ENCODE data around the gene MTARC2.

Gene MTARC2

GRCh38 chr1:220804202-220804586 is 56.1 kb downstream of the MTARC2 start:
- no peak for DNase-seq

GRCh38 chr1:220806408-220806807 is 58.3 kb downstream of the MTARC2 start:
- no peak for DNase-seq

GRCh38 chr1:220807726-220808125 is 59.6 kb downstream of the MTARC2 start:
- DNase-seq = no peak

- DNase-seq = no peak
Observed at GRCh38 chr1:220808345-220809186, 60.4 kb downstream of the MTARC2 start.

- no peak for DNase-seq
Observed at GRCh38 chr1:220809187-220809550, 61.0 kb downstream of the MTARC2 start.

- no peak for DNase-seq
Observed at GRCh38 chr1:220809704-220810103, 61.6 kb downstream of the MTARC2 start.

- peak; percentile 58 to 60 for DNase-seq
Observed at GRCh38 chr1:220810179-220810653, 62.1 kb downstream of the MTARC2 start.

- no peak for DNase-seq
Observed at GRCh38 chr1:220810963-220811362, 62.8 kb downstream of the MTARC2 start.

DNA sequence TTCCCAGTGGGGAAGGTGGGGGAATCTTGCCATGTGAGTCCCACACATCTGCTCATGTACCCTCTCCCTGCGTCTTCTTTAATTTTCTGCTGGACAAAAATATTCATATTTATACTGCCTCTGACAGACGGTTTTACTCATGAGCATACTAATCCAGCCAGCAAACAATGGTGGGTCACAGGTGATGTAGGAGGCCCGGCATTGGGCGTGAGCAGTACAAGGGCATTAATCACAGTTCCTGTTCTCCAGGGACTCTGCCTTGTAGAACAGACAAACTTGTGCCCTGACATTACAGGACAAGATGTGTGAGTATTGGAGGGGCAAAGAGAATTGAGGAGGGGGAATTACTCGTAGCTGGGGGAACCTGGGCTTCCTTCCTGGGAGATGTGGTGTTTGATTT is 63.6 kb downstream of the MTARC2 start:
- DNase-seq = no peak

GRCh38 chr1:220812308-220812707 is 64.2 kb downstream of the MTARC2 start:
- no peak for DNase-seq

GRCh38 chr1:220813013-220813412 is 64.9 kb downstream of the MTARC2 start:
- no peak for DNase-seq

- no peak for DNase-seq
Observed at GRCh38 chr1:220815409-220815808, 67.3 kb downstream of the MTARC2 start.

- DNase-seq = no peak
Observed at GRCh38 chr1:220817907-220818306, 69.8 kb downstream of the MTARC2 start.

DNA sequence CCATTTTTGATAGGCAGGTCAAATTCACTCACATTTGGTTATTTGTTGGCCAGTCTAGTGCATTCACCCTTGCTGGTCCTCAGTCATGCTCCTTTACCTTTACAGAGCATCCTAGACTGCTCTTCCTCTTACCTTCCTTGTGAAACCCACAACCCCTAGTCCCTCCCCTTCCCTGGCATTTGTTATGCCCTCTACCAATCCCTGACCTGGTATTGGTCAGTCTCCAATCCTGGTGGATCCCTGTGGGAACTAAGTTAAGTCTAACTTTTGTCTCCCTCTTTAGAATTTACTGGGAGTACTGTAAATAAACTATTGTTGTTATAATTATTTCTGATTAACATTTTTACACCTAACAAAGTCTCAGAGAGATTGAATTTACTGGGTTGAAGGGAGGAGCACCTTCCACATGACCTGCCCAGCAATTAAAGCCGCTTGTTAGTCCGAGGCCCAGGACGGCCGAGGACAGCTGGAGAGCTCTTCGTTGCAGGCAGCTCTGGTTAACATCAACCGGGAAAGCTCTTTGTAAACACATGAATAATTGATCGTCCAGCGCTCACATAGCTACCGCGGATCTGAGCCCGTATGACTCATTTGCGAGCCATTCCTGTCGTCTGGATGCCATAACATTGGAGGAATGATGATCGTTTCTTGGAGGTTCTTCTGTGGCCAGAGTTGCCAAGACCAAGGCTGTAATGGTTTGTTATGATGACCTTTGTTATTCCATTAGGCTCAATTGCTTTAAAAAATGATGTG is 70.5 kb downstream of the MTARC2 start:
- no peak for DNase-seq

GRCh38 chr1:220819467-220820026 is 71.4 kb downstream of the MTARC2 start:
- DNase-seq = no peak

GRCh38 chr1:220824031-220824989 is 76.2 kb downstream of the MTARC2 start:
- DNase-seq = no peak

DNA sequence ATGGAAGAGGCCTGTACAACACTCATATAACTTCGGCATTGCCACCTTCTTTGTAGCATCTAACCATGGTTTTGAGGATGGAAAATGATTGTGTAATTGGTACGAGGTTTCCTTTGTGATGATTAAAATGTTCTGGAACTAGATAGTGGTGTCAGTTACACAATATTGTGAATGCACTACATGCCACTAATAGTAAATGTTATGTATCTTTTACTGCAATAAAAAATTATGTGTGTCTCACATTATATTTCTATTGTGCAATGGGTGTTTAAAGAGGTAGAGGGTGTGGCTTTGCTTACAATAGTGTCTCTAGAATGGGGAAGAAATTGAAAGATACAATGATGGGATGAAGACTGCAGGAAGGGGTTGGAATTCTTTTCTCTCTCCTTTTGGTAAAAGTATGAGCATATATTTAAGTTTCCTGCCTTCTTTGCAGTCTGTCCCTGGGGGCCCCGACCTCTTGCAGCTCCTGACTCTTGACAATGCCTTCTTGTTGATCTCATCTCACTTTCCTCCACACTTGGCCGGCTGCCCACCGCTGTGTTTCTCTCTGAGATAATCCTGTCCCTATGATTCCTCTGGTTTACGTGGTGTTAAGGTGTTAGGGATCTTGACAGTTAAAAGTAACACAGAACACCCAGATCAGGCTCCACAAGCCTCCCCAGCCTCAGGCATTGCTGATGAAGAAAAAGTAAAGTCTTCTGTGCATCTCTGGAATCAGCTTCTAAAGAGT is 77.9 kb downstream of the MTARC2 start:
- no peak for DNase-seq

- DNase-seq = no peak
Observed at GRCh38 chr1:220826729-220827128, 78.6 kb downstream of the MTARC2 start.

DNA sequence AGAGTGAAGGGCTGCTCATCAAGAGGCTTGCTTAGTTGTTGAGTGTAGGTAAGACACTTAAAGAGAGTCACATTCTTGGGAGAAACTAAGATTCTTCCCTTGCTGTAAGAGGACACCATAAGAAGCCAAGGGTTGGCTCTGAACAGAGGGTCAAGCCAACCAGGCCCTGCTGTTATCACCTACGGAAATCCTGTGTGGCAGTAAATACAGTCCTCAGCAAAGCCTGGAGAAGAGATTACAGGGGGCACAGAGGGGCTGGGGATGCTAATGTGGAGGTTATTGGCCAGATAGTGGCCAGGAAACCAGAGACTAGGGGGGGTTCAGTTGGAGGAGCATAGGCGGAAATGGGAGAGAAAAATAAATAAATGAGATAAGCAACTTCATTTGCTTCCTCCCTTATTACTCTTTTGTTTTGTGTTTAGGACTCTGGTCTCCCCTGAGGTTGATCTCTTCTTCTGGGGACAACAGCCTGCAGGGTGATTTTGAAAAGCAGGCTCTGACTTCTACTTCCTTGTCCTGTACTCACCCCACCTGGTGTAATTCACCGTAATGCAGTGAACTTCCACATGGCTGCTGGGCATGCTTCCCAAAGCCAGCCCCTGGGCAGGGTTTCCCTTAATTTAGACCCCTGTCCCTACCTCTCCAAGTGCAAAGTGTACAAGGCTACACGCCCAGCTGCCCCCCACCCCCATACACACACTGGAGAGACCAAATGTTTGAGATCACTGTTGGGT is 79.5 kb downstream of the MTARC2 start:
- no peak for DNase-seq

GRCh38 chr1:220828179-220828490 is 80.0 kb downstream of the MTARC2 start:
- DNase-seq = no peak

DNA sequence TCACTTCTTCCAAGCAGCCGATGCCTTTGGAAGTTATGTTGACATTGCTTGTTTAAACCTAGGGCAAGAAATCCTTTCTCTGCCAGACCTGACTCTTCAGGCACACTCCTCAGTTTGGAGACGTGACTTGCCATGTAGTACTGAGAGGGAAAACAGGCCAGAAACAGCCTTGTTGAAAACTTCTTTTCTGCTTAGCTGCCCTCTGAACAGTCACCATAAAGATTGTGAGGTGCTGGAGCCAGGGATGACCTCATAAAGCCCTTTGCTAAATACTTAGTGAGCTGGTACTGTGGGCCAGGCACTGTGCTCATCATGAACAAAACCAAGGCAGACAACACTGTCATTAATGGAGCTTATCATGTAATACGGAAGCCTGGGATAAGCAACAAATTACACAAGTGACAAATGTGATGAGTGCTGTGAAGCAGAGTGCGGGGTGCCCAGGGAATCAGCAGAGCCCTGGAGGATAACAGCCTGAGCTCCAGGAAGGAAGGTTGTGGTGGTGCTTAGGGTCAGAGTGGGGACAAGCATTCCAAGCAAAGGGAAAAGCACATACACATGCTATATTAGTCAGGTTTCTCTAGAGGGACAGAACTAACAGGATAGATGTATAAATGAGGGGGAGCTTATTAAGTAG is 80.9 kb downstream of the MTARC2 start:
- DNase-seq = no peak
